HG02610 (cell line): ENCODE data around the gene ACCSL.

ENCODE experiments used
- ATAC-seq: cut with Tn5 transposase; IDR thresholded peaks from one replicate; pipeline ENCODE4 v1.9.1; 2021; ENCODE audit warnings: mild to moderate bottlenecking, moderate library complexity; ENCODE audit not compliant: unreplicated experiment

The ACCSL gene

DNA sequence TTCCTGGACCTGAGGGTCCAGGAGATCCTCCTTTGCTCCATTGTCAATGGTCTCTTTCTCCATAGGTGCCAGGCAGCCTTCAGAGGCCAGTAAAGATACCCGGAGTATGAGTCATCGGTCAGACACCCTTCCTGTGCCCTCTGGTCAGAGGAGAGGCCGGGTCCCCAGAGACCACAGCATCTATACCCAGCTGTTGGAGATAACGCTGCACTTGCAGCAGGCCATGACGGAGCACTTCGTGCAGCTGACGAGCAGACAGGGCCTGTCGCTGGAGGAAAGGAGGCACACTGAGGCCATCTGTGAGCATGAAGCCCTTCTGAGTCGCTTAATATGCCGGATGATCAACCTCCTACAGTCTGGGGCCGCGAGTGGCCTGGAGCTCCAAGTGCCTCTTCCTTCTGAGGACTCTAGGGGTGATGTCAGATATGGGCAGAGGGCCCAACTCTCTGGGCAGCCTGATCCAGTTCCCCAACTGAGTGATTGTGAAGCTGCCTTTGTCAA, at the start of gene ACCSL:
Gene ACCSL (plus strand): TSS at position 51 of the 501 bp plus-strand sequence. CDS start 56 bp downstream, at position 107.
- no peak for ATAC-seq

- ATAC-seq, result no peak
Measured at GRCh38 chr11:43998308-43998707, 49.5 kb upstream of the ACCSL start.

GRCh38 chr11:44000731-44001130, 47.0 kb upstream of the ACCSL start:
- ATAC-seq, result no peak

- no peak for ATAC-seq
Measured at GRCh38 chr11:44002191-44003093, 45.3 kb upstream of the ACCSL start.

DNA sequence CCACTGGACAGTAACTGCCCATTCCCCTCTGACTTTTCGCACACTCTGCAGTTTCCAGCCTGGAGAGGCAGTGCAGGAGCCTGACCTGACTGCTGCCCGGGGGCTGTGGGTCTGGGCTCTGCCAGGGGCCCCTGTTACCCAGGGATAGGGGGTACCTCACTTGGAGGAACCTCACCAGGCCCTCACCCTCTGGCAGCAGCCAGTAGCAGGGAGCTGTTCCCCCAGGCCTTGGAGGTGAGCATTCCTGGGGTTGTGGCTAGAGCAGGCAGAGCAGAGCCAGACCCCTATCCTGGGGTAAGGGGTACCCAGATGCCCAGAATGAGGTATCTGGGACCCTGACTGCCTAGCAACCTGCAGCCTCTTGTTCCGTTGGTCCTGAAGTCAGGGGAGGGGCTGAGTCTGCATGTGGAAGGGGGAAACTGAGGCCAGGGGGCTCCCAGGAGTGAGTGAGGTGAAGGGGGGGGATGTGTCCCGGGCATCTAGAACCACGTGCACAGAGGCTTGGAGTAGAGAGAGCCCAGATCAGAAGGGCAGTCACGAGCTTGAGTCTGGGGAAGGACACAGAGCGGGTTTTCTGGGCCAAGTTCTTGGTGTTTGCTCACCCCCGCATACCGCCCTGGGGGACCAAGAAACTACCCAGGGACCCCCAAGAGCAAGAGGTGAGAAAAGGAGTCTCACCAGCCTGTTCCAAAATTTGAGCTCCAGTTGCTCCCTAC, 43.9 kb upstream of the ACCSL start:
- no peak for ATAC-seq

DNA sequence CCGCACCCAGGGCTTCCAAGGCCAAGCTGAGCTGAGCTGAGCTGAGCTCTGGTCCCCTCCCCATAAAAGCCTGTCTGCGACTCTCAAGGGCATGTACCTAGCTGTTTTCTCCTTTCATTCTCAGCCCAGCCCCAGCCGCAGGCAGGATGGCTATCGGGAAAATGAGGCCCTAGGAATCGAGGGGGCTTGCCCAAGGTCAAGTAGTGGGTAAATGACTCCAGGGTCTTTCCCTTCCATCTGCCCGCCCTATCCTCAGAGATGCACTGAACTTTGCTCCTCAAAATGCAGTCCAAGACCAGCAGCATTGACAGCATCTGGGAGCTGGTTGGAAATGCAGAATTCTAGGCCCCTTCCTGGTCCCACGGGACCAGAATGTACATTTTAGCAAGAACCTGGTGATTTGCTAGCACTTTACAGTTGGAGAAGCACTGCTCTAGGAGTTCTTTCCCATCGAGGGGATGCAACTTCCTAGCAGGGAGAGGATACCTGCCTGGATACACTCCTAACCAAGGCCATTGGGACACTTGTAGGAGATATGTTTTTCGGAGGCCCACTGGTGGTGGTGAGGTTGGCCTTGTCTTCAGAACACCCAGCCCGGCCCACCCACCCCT, 43.2 kb upstream of the ACCSL start:
- ATAC-seq, result no peak

DNA sequence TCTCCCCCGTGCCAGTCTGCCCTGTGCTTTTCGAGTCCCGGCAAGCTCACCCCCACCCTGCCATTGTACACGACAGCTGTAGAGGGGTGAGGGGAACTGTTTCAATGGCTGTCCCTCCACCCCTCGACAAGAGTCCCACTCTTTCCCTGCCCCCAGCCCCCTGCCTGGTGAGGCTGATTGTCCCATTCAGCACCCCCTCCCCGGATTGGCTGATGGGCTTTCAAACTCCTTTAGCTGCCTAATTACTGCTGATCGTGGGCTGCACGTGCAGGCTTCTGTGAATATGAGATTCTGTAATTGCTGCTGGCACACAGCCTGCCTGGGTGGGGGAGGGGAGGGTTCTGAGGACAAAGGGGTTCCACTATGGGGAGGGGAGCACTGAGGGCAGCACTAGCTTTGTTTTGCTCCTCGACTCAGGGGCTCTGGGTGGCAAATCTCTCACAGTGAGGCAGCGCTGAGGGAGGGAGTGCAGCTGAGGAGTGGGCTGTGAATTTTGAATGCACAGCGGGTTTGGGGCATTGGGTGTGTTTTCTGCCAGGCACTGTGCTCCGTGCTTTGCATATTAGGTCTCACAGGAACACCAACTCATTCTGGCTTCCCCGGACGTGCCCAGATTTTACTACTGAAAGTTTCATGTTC, 42.6 kb upstream of the ACCSL start:
- ATAC-seq, result no peak

GRCh38 chr11:44005956-44006355, 41.8 kb upstream of the ACCSL start:
- ATAC-seq, result no peak

DNA sequence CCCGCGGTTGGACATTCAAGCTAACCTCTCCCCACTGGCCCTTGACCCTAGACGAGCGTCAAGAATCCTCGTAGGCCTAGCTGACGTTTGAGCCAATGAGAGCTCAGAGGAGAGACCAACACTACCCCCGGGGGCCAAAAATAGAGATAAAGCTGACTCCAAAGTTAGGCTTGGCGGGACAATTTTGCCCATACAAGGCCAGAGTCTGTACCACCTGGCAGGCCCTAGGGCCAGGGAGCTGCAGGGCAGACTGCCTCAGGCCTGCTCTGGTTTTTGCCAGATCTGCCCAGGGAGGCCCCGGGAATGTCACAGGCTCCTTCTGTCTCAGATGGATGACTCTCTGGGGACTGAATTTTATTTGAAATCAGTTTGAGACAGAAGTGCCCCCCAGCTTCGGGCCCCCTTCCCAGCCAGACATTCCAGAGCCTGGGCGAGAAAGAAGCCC, 40.8 kb upstream of the ACCSL start:
- ATAC-seq, result no peak

DNA sequence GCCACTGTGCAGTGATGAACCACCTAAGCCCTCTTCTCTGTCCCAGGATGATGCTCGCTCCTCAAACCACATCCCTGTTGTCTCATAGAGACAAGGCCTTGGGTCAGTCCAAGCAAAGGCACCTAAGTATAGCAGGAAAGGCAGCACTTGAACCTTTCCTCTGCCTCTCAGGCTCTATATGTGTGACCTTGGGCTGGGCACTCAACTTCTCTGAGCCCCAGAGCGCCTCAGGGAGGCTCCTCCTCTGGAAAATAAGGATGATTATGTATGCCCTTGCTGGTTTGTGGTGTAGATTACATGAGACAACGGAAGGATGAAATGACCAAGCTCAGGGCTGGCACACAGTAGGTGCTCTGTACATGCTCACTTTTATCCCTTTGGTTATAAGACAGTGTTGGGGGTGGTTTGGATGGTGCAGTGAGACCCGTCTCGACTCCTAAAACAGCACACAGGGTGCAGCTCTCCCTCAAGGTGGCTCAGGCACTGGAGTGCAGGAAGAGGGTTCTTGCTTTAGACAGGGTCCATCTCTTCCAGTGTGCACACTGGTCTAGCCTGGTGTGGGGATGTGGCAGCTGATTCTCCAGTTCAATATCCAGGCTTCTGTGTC, 40.2 kb upstream of the ACCSL start:
- ATAC-seq, result no peak

- no peak for ATAC-seq
Measured at GRCh38 chr11:44008088-44008501, 39.7 kb upstream of the ACCSL start.

DNA sequence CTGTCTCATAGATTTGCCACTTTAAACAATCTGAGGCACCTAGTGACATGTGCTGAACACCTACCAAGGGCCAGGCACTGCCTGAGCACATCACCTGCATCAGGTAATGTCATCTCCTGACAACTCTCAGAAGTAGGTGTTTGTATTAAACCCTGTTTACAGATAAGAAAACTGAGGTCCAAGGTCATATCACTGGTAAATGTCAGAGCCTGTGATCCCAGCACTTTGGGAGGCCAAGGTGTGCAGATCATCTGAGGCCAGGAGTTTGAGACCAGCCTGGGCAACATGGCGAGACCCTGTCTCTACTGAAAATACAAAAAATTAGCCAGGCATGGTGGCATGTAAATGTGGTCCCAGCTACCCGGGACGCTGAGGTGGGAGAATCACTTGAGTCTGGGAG, 39.1 kb upstream of the ACCSL start:
- ATAC-seq, result no peak

GRCh38 chr11:44010789-44011251, 37.0 kb upstream of the ACCSL start:
- ATAC-seq, result no peak

- ATAC-seq, result no peak
Measured at GRCh38 chr11:44011797-44012196, 36.0 kb upstream of the ACCSL start.

GRCh38 chr11:44014968-44015623, 32.7 kb upstream of the ACCSL start:
- ATAC-seq, result no peak

DNA sequence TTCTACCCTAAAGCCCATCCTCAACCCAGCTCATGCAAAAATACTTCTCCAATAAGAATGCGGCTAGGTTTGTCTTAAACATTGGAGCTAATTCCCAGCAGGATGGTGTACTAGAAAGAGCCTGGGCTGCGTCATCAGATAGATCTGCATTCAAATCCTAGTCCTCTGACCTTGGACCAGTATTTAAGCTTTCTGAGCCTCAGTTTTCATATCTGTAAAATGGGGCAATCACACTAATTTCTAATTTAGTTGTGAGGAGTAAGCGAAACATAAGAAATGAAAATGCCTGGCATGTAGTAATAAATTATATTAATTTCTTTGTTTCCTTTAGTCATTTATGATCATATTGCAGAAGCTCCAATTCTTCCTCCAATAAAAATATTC, 32.2 kb upstream of the ACCSL start:
- ATAC-seq, result no peak

DNA sequence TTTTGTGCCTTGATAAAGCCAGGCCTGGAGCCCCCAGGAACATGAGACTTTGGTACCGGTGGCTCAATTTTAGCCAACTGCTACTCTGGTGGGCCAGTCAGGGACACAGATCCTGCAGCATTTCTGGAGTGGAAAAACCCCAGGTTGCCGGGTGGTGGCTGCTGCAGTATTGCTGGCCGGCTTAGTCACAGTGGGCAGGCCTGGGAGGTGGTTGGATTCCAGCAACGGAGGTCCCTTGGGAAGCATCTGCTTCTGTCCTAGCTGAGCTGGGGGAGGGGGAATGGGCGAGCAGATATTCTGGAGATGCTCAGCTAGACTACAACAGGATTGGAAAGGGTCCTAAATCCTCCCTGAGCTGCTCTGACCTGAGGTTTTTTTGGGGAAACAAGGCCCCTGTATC, 31.6 kb upstream of the ACCSL start:
- ATAC-seq, result no peak

DNA sequence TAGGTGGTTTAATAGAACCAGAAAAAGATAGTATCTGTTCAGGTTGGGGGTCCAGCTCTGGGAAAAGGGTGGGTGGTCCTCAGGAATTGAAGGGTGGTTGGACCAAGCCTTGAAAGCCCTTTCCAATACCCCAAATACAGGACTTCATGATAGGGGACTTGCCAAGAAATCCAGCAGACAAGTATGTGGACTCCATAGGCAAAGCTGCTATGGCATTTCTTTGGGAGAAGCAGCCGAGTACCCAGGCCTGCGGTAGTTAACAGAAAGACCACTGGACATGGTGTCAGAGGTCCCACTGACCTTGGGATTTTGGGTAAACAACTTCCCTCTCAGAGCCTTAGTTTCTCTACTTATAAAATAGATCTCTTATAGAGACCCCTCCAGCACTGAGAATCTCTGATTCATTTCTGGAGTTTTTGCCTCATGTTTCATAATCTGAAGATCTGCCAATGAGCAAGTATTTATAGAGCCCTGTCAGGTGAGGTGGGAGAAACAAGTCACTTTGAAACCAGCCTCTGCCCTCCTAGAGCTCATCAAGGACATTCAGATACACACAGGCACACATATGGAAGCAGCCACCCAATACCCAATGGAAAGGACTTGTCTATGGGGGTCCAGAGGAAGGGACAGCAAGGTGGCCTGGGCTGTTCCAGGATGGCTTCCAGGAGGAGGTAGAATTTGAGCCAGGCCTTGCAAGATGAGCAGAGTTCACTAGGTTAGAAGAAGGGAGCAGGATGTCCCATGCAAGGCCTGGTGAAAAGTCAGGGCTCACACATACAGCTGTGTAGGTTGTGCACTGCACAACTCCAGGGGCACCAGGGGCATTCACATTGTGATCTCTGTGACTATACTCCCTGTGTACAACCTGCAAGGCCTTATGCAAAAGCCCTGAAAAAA, 31.0 kb upstream of the ACCSL start:
- ATAC-seq, result no peak
